Testis (tissue), 2 donors: Measurements from ENCODE around the gene ARHGEF37.

Experiments used
- POLR2A ChIP-seq: fragments of 450-650 bp; IDR thresholded peaks from one replicate; pipeline ENCODE4 v1.6.1; 2017; ENCODE audit warnings: antibody characterized with exemption, mild to moderate bottlenecking, moderate library complexity
- TF ChIP-seq, protein P1 (sequence below), 3 experiments: fragments of 450-650 bp in 2 of 3; fragments of 200-600 bp in 1 of 3; sonication (generic) in 1 of 3; IDR thresholded peaks; one replicate each; pipeline ENCODE4 v1.5.1; 2016 to 2019; ENCODE audit warnings: antibody characterized with exemption in 3 of 3, mild to moderate bottlenecking in 2 of 3, moderate library complexity in 1 of 3

DNA sequence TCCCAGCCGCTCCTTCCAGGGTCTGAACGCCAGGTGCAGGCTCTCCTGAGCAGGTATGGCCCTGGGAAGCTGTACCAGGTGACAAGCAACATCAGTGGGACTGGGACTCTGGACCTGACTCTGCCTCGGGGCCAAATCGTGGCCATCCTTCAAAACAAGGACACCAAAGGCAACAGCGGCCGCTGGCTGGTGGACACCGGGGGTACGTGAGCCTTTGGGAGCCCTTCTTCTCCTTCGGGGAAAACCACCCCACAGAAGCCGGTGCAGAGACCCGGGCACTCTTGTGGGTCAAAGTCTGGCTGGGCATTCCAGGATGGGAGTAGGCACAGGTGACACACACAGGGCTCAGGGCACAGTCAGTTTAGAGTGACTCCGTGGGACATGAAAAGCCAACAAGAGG lies 45.8 kb downstream of the ARHGEF37 start:
- TF ChIP-seq, protein P1, sequence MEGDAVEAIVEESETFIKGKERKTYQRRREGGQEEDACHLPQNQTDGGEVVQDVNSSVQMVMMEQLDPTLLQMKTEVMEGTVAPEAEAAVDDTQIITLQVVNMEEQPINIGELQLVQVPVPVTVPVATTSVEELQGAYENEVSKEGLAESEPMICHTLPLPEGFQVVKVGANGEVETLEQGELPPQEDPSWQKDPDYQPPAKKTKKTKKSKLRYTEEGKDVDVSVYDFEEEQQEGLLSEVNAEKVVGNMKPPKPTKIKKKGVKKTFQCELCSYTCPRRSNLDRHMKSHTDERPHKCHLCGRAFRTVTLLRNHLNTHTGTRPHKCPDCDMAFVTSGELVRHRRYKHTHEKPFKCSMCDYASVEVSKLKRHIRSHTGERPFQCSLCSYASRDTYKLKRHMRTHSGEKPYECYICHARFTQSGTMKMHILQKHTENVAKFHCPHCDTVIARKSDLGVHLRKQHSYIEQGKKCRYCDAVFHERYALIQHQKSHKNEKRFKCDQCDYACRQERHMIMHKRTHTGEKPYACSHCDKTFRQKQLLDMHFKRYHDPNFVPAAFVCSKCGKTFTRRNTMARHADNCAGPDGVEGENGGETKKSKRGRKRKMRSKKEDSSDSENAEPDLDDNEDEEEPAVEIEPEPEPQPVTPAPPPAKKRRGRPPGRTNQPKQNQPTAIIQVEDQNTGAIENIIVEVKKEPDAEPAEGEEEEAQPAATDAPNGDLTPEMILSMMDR (IDR thresholded peaks at IDR 0.05), result no peak
- no peak for TF ChIP-seq POLR2A
